Right renal cortex interstitium (tissue), 3 donors: Measurements from ENCODE around the gene STAB1. TPM values are rescaled to one million over a fixed set of nuclear protein-coding genes. Genes with fewer than 3 reads are reported as not detected.

Experiments
- DNase-seq, 3 donors: peaks; one replicate each; pipeline ENCODE4 v3.0.0-alpha.2; 2013; ENCODE audit warnings: low read depth in 3 of 3, low spot score in 2 of 3
- polyA plus RNA-seq, 3 donors: library from polyadenylated mRNA; unstranded; fragments of 120-200 nt; gene quantifications; one replicate each; pipeline ENCODE4 v1.2.1, GENCODE V29; 2013; ENCODE audit not compliant: insufficient read length in 3 of 3

STAB1 gene
- polyA plus RNA-seq, 3 donors = 30.5 to 34.8 (median 34.8) TPM

GRCh38 chr3:52483081-52483480 lies 12.1 kb upstream of the STAB1 start:
- DNase-seq = no peak

- no peak for DNase-seq
These were observed 11.4 kb upstream of the STAB1 start for GRCh38 chr3:52483577-52484381.

GRCh38 chr3:52484680-52485461 lies 10.3 kb upstream of the STAB1 start:
- no peak for DNase-seq

GRCh38 chr3:52487050-52487787 lies 7.9 kb upstream of the STAB1 start:
- DNase-seq = no peak

GRCh38 chr3:52487788-52488691 lies 7.1 kb upstream of the STAB1 start:
- no peak for DNase-seq

GRCh38 chr3:52488746-52489145 lies 6.4 kb upstream of the STAB1 start:
- no peak for DNase-seq

- DNase-seq = no peak
These were observed 5.7 kb upstream of the STAB1 start for GRCh38 chr3:52489453-52489852.

GRCh38 chr3:52490035-52490938 lies 4.9 kb upstream of the STAB1 start:
- DNase-seq = no peak

GRCh38 chr3:52490939-52491526 lies 4.1 kb upstream of the STAB1 start:
- DNase-seq = no peak

GRCh38 chr3:52492059-52492458 lies 3.1 kb upstream of the STAB1 start:
- DNase-seq = no peak

- no peak for DNase-seq
These were observed 1.7 kb upstream of the STAB1 start for GRCh38 chr3:52493232-52494017.

- no peak for DNase-seq
These were observed 693 bp upstream of the STAB1 start for GRCh38 chr3:52494445-52494844.

- no peak for DNase-seq
These were observed 852 bp downstream of the STAB1 start for GRCh38 chr3:52495777-52496602.

- DNase-seq = no peak
These were observed 3.3 kb downstream of the STAB1 start for GRCh38 chr3:52498137-52499054.

- no peak for DNase-seq
These were observed 5.9 kb downstream of the STAB1 start for GRCh38 chr3:52501046-52501445.

- DNase-seq = no peak
These were observed 6.9 kb downstream of the STAB1 start for GRCh38 chr3:52502001-52502400.
